Measurements from ENCODE around the gene POLR1E. TPM values are rescaled to one million over a fixed set of nuclear protein-coding genes. Genes with fewer than 3 reads are reported as not detected.

Gene POLR1E, protein sequence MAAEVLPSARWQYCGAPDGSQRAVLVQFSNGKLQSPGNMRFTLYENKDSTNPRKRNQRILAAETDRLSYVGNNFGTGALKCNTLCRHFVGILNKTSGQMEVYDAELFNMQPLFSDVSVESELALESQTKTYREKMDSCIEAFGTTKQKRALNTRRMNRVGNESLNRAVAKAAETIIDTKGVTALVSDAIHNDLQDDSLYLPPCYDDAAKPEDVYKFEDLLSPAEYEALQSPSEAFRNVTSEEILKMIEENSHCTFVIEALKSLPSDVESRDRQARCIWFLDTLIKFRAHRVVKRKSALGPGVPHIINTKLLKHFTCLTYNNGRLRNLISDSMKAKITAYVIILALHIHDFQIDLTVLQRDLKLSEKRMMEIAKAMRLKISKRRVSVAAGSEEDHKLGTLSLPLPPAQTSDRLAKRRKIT
- 23.2 and 29.9 TPM in 2 replicates for total RNA-seq

DNA sequence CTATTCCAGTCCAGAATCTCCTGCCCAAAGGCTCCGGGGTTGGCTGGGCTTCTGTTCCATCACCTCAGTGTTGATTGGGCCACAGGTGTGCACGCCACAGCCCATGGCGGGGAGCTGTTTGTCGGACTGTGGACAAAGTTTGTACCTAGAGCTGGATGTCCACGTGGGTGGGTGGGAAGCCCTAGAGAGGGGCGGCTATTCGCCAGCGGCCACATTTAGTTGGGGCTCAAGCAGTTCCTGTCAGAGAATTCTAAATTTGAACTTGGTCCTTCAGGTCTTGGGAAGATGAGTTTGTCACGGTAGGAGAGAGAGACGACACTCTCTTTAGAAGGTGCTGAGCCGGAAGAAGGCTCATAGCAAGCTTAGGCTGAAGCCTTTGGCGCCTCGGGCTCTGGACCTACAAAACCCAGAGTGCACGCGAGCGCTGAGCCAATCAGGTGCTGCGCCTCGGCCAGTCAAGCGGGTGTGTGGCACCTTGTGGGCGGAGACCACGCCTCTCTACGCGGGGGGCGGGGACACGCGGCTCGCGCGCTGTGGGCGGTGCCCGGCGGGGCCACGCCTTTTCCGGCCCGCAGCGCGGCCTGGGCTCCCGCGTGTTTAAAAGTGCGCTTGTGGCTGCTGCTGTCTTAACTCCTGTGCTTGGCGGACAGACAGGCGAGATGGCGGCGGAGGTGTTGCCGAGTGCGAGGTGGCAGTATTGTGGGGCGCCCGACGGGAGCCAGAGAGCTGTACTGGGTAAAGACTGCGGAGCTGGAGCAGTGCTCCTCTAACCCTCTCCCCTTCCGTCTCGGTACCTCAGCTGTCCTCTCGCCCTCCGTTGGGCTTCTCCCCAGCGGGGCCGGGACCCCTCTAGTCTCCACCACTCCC is at the start of gene POLR1E:
Gene POLR1E (plus strand): TSS at position 560 of the 867 bp plus-strand sequence. CDS start 100 bp downstream, at position 660.

DNA sequence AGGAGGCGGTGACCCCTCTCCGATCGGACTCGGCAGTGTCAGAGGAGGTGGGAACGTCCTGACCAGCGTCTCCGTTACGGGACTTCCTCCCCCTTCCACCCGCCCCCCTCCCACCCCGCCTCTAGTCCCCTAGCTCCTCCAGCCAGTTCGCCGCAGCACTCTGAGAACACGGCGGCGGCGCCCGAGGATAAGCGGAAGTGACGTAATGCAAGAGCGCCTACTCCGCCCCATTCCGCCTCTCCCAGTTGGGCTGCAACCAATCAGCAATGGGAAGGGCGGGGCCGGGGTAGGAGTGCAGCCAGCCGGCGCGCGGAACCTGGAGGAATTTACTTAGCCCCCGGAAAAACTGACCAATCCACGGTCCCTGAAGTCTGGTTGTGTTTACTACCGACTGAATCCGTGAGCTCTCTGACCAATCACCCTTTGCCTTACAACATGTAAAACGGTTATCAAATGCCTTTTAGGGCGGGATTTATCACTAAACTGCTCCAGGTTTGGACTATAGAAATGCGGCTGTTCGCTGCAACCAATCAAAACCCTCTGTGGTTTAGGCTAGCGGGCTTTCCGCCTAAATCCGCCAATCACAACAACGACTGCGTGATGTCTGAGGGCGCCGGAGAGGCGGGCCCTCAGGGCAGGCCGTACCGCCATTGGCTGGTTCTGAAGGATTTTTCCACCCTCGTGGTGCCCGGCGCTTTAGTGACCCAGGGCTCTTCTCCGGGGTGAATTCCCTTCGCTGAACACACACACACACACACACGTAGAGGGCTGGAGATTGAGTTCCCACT is 20.3 kb upstream of the POLR1E start, which contains the start of gene ZBTB5:
Gene ZBTB5 (minus strand): TSS at position 202 of the 788 bp plus-strand sequence. CDS start 22,899 bp downstream, outside the sequence.

Other genes starting within 250 kb of the POLR1E start
- gene GRHPR, start 63.3 kb upstream of the POLR1E start, total RNA-seq = 106 and 125 TPM in 2 replicates
- gene ZBTB5, start 20.5 kb upstream of the POLR1E start, total RNA-seq = 4.7 and 5.5 TPM in 2 replicates
- 9.2 and 13.0 TPM in 2 replicates for gene FBXO10, start 90.4 kb downstream of the POLR1E start, total RNA-seq
- gene TOMM5, start 106.6 kb downstream of the POLR1E start, total RNA-seq = 125 and 136 TPM in 2 replicates
- not detected in 2 replicates for gene FRMPD1, start 165.0 kb downstream of the POLR1E start, total RNA-seq